UCSD-AML1 (cell line): ENCODE data around the gene CHCHD4.
"Not testable (repeated sequence)": the region's sequence is repeated elsewhere in the genome, so short reads cannot be mapped to it uniquely, and the experiment has no call there.

Experiments
- DNase-seq: peaks from one replicate; lab custom pipeline; 2025; ENCODE audit not compliant: unreplicated experiment; lab: John Stamatoyannopoulos, UW

CHCHD4 gene

DNA sequence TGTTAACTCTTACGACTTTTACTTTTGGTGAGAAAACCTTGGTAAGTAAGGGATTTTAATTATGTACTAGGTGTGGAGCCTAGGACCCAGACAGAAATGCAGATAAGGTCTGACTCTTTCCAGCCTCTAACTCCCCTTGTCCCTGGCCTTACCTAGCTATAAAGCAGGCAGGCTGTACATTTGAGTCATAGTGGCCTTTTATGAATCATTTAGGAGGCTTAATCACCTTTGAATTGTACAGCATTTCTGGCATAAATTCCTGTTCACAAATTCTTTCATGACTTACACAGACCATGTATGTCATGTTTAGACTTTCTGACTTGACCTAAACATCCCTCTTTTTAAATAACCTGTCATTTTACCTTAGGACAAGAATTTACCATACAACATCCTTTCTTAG, 47.4 kb downstream of the CHCHD4 start:
- DNase-seq, result no peak

GRCh38 chr3:14075233-14075632, 49.4 kb downstream of the CHCHD4 start:
- not testable (repeated sequence) for DNase-seq

DNA sequence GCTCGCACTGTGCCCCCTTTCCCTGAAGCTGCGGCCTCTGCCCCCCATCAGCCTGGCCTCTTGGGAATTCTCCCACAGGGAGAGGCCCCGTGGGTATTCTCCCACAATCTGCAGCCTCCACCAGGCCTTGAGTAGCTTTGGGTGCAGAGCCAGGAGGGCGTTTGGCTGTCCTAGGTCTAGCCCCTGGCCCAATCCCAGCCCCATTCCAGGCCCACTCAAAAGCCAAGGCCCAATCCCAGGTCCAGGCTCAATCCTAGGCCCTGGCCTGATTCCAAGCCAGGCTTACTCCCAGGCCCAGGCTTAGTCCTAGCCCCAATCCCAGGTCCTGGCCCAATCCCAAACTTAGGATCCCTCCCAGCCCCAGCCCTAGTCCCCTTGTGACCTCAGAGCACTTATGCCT, 59.8 kb downstream of the CHCHD4 start:
- DNase-seq, result no peak

- DNase-seq, result no peak
Measured at GRCh38 chr3:14063152-14063551, 61.5 kb downstream of the CHCHD4 start.
